Measurements from ENCODE around the gene UPF1.

The UPF1 gene

DNA sequence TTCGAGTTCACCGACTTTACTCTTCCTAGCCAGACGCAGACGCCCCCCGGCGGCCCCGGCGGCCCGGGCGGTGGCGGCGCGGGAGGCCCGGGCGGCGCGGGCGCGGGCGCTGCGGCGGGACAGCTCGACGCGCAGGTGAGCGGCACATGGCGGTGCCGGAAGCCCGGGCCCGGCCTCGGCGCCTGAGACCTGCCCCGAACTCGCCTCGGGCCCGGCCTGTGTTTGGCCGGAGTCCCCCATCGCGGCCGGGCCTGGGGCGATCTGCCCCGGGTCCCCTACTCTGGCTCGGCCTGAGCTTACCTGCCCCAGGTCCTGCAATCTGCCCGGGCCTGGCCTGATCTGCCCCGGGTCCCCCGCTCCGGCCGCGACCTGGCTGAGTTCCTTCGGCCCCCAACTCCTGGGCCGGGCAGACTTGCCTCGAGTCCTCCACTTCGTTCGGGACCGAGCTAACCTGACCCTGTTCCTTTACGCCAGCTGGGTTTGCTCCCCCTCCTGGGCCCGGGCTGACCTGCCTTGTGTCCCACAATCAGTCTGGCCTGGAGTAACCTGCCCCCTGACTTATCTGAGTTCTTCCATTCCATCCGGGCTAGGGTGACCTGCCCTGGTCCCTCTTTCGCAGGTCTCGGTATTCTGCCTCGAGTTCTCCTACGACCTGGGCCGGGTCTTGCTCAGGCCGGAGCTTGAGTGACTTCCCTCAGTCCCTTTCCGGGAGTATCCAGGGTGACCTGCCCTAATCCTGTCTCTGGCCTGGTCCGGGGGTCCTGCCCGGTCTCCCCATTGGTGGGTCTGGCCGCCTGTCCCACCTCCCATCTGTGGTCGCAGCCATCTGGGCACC is 764 bp downstream of the UPF1 start:
- peak; percentile 42 for DNase-seq
- in situ Hi-C loops (cut with HindIII; ENCODE audit: low pct_ligation_motif_present, low pct_unique_long_range_greater_than_20kb, low sequenced_read_pairs): no loop called here

DNA sequence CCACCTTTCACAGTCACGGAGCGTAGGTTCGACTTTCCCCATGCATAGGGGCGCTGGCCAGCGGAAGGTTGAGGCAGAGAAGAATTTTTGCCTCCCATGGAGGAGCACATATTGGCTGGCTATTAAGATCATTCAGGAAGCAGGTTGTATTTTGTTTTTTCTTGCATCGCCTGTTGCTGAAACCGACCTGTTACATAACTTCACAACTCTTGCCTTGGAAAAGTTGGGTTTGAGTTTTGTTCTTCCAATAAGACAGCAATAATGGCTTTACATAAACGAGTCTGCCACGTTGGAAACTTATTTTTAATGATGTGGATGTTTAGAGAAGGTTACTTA is 1.4 kb downstream of the UPF1 start:
- in situ Hi-C loops (cut with HindIII; ENCODE audit: low pct_ligation_motif_present, low pct_unique_long_range_greater_than_20kb, low sequenced_read_pairs): no loop called here
- no peak for DNase-seq

DNA sequence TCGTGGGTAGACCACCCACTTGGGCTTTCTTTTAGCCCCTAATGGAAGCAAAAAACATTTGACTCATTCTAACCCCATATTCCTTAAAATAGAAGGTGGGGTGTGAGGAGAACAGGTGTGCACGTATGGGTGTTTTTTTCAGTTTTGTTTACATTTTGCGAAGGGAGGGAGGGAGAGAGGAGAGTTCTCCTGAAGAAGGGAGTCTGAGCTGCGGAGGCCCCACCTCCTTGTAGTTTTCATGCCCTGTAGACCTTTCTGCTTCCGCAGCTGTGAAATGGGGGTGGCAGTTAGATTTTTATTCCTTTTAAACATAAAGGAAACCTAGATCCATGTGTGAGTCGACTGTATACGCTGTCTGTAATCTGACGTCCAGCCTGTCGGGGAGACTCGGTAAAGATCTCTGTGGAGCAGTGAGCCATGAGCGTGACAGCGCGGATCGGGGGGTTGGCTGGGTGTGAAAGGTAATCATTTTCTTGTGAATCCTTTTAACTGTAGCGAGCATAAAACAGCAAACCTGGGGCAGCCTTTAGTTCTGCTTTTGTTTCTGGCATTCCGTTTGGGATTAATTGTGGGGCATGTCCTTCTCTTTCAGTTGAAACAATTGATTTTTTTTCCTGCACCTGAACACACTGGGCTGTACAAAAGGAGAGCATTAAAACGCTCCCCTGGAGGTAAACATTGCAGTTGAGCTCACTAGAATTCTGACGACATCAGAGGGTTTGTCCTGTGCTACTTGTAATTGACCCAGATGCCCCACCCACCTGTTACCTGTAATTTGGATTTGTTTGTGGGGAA is 2.3 kb downstream of the UPF1 start:
- no peak for DNase-seq
- in situ Hi-C loops (cut with HindIII; ENCODE audit: low pct_ligation_motif_present, low pct_unique_long_range_greater_than_20kb, low sequenced_read_pairs): no loop called here

GRCh38 chr19:18834644-18834984 is 2.9 kb downstream of the UPF1 start:
- in situ Hi-C loops (cut with HindIII; ENCODE audit: low pct_ligation_motif_present, low pct_unique_long_range_greater_than_20kb, low sequenced_read_pairs): no loop called here
- no peak for DNase-seq

GRCh38 chr19:18839465-18840287 is 7.9 kb downstream of the UPF1 start:
- in situ Hi-C loops (cut with HindIII; ENCODE audit: low pct_ligation_motif_present, low pct_unique_long_range_greater_than_20kb, low sequenced_read_pairs): no loop called here
- DNase-seq: no peak

DNA sequence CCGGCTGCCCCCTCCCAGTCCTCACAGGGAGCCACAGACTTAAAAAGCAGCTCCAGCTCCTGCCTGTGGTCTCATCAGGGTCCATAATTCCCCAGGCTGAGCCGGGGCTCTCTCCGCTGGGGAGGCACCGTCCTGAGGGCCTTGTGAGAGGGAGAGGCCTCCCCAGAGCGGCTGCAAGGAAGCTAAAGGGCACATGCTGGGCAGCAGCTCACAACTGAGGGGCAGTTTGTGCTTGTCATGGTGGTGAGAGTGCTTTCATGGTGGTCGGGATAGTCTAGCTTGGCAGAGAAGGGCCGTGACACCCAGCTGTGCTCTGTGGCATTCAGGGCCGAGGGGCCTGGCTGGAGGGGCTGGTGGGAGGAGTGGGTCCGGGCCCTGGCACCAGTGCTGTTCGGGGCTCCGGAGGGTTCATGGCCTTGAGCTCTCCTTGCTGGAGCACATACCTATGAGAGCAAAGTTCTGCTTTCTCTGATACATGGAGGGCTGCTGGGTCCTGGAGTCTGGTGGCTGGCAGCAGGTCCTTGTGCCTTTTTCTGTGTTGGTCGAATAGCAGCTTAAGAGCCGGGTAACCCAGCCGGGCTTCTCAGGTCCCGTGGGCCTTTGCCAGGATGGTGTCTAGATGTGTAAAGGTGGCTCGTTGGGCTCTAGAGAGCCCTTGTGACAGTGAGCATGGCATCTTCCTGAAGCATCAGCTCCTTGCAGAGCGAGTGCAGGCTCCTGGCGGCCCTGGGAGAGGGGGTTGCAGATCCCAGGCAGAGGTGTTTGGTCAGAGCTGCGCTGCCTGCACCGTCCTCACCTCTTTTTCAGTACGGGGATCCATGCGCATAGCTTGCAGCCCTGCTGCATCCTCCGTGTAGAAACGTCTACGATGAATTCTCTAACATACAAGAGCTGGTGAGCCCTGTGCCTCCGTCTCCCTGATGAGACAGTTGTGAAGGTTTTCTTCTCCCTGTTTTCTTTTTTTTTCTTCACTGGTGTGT is 8.8 kb downstream of the UPF1 start:
- no peak for DNase-seq
- in situ Hi-C loops (cut with HindIII; ENCODE audit: low pct_ligation_motif_present, low pct_unique_long_range_greater_than_20kb, low sequenced_read_pairs): no loop called here

- in situ Hi-C loops (cut with HindIII; ENCODE audit: low pct_ligation_motif_present, low pct_unique_long_range_greater_than_20kb, low sequenced_read_pairs): no loop called here
- DNase-seq: no peak
Measured at GRCh38 chr19:18841400-18841799, 9.6 kb downstream of the UPF1 start.

DNA sequence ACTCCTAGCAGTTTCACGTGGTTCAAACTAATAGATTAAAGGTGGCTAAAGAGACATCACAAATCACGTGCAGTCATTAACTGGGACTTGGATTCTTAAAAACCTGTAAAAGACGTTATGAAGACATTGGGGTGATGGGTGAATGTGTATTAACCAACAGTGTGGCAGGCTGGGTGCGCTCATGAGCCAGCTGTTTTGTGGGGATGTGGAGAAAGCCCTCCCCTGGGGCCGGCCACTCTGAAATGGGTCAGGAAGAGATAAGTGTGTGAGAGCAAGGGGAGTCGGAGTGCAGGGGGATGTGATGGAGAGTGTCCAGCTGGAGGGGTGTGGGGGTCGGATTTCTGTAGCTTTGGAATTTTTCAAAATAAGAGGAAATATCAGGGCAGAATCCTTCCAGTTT is 10.4 kb downstream of the UPF1 start:
- no peak for DNase-seq
- in situ Hi-C loops (cut with HindIII; ENCODE audit: low pct_ligation_motif_present, low pct_unique_long_range_greater_than_20kb, low sequenced_read_pairs): no loop called here

GRCh38 chr19:18843960-18844359 is 12.2 kb downstream of the UPF1 start:
- no peak for DNase-seq
- in situ Hi-C loops (cut with HindIII; ENCODE audit: low pct_ligation_motif_present, low pct_unique_long_range_greater_than_20kb, low sequenced_read_pairs): no loop called here

DNA sequence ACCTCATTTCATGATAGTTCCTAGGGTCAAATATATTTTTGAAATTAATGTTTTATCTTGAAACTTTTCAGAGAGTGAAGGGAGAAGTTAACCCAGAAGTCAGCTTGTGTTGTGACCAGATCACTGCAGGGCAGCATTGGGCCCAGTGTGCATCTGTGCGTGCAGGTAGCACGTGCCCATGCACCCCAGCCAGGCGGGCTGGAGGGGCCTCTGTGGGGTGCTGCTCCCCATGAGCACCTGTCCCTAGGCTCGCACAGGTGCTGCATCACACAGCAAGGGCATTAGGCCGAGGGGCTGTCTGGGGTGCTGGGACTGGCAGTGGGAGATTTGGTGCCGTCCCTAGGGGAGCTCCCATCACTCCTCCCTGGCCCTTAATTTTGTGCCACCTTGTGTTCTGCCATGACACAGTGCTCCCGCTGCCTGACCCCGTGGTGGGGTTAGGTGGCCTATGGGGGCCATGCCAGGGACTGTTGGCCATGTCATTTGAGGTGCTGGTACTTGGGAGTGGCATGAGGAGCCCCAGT is 13.1 kb downstream of the UPF1 start:
- no peak for DNase-seq
- in situ Hi-C loops (cut with HindIII; ENCODE audit: low pct_ligation_motif_present, low pct_unique_long_range_greater_than_20kb, low sequenced_read_pairs): no loop called here

DNA sequence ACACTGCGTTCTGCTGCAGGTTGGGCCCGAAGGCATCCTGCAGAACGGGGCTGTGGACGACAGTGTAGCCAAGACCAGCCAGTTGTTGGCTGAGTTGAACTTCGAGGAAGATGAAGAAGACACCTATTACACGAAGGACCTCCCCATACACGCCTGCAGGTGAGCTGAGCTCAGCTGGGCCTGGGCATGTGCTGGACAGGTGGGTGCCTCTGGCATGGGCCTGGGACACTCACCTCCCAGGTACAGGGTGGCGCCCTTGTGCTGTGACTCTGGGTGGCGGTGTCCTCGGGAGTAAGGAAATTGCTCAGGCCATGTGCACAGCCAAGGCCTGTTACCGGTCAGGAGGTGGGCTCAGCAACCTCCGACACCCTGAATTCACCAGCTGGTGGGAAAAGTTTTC is 14.2 kb downstream of the UPF1 start:
- in situ Hi-C loops (cut with HindIII; ENCODE audit: low pct_ligation_motif_present, low pct_unique_long_range_greater_than_20kb, low sequenced_read_pairs): no loop called here
- DNase-seq: no peak

DNA sequence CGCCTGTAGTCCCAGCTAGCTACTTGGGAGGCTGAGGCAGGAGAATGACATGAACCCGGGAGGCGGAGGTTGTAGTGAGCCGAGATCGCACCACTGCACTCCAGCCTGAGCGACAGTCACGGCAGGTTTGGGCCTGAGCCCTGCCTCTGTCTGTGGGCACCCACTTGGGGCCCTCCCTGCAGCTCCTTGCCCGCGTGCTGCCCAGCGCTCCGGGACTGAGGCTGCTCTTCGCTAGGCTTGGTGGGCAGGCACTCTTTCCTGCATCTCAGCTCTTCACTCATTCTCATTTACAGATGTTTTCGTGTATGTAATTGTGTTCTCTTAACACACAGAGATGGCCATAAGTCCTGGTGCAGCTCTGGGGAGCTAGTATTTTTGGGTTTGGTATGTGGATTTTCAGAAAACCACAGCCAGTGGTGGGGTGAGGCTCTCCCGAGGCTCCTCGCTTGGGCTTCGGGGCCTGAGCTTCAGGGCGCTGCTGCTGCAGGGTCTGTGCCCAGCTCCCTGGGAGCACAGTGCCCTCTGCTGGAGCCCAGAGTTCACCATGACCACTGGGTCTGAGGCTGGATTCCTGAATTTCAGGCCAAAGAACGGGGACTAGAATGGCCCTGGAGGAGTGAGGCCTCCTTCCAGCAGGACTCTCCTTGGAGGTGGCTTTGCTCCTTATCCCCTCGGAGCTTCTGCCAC is 15.2 kb downstream of the UPF1 start:
- DNase-seq: peak; percentile 60
- in situ Hi-C loops (cut with HindIII; ENCODE audit: low pct_ligation_motif_present, low pct_unique_long_range_greater_than_20kb, low sequenced_read_pairs): no loop called here

DNA sequence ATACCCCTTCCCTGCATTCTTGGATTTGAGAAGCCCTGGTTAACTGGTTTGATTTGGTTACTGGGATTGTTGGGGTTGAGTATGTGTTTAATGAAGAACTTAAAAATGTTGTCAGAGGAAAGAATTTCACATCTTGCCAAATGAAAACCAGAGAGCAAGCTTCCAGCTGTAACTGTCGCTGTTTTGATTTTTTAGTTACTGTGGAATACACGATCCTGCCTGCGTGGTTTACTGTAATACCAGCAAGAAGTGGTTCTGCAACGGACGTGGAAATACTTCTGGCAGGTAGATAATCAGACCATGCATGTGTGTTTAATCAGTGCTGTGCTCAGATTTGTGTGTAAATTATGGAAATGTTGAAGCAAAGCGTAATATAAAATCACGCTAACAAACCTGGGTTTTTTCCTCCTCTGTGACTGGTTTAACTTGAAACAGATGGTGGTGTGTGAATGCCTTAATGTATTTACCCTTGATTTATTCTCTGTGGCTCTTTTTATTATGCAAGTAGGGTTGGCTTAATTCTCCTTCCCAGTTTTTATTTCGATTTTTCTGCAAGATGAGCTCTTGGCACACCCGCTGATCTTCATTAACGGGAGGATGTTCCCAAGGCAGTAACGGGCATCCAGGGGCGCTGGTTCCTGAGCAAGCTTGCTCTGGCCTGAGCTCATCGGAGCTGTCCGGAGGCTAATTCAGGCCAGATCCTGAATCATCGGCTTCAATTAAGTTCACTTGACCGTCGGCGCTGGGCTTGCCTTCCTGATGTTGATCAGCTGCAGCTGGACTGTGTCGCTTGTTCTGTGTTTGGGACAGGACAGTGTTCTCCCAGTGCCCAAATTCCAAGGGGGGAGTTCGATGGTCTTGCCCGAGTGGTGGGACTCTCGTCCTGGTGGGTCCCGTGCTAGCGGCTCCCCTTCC is 16.0 kb downstream of the UPF1 start:
- in situ Hi-C loops (cut with HindIII; ENCODE audit: low pct_ligation_motif_present, low pct_unique_long_range_greater_than_20kb, low sequenced_read_pairs): no loop called here
- no peak for DNase-seq

DNA sequence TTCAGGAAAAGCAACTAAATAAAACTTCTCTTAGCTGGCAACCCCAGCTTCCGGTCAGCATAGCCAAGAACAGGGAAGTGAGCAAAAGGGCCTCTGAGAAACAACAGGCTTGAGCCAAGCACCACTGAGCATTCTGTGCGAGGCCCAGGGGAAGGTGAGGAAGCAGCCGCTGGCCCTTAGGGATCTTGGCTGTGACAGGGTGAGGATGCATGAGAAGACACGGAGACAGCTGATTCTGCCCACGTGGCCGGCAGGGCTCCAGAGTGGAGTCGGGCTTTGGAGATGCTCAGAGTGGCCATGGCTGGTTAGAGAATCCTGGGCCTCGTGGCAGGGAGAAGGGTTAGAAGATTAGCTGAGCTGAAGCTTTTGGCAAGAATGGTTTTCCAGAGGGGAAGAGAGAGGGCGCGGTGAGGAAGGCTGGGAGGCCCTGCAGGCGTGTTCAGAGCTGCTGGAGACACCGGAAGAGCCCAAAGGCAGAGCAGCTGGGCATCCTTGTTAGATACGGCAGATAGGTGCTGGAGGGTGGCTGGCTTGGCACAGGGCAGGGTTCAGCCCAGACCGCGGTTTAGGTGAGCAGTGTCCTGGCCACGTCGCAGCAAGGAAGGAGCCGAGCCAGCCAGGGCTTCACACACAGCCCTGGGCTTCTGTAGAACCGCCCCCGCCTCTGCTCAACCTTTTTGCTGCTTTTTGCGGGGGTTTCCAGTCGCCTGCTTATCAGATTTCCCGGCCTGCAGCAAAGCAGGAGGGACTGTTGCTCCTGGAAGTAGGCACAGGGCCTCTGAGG is 17.3 kb downstream of the UPF1 start:
- no peak for DNase-seq
- in situ Hi-C loops (cut with HindIII; ENCODE audit: low pct_ligation_motif_present, low pct_unique_long_range_greater_than_20kb, low sequenced_read_pairs): no loop called here

DNA sequence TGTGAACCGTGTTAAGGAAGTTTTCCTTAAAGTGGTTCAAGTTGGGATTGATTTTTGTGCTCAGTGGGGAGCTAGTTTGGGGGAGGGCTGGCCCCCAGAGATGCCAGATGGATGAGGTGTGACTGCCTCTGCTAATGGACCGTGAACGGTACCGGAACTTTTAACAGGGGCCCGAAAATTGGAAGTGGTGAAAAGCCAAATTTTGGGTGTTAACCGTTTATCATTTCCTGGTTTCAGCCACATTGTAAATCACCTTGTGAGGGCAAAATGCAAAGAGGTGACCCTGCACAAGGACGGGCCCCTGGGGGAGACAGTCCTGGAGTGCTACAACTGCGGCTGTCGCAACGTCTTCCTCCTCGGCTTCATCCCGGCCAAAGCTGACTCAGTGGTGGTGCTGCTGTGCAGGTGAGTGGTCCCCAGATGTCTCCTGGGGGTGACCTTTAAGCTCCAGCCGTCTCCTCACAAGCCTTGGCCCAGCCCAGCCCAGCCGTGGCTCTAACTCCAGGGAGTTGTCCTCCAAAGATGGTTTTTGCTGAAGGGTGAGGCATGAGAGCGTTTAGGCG is 18.2 kb downstream of the UPF1 start:
- in situ Hi-C loops (cut with HindIII; ENCODE audit: low pct_ligation_motif_present, low pct_unique_long_range_greater_than_20kb, low sequenced_read_pairs): no loop called here
- no peak for DNase-seq

All from ACHN (cell line).